GM19193 (cell line): ENCODE data around the gene SGK1.

Source experiments
- POLR2A ChIP-seq: IDR thresholded peaks from 4 replicates; pipeline ENCODE4 v1.6.1; 2011; ENCODE audit not compliant: insufficient read depth, insufficient read length; ENCODE audit errors: extremely low read depth

SGK1 gene

DNA sequence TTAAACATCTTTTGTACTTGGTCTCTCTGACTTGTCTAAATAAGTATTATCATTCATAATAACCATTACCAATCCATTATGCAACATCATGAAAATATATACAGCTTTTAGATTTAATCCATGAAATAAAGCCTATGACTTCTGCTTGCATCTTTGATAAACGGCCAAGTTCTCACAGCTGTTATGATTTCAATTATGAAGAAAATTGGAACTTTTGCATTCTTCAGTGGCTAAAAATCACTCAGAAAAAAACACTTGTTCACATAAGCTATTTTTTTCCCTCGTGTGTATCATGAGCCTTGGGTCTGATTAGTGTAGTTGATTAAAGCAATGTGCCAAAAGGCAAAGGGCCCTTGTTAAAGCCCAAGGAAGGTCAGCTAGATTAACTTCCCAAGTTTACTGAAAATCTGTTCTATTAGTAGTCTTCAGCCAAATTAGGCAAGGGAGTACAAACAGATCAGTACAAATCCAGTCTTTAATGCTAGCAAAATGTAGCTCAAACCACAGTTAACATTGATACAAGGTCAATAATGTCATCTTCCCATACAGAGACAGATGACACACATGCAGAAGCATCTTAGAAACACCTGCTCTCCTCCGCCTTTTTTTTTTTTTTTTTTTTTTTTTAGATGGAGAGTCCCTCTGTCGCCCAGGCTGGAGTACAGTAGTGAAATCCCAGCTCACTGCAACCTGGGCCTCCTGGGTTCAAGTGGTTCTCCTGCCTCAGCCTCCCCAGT, 69.9 kb downstream of the SGK1 start:
- no peak for TF ChIP-seq POLR2A

DNA sequence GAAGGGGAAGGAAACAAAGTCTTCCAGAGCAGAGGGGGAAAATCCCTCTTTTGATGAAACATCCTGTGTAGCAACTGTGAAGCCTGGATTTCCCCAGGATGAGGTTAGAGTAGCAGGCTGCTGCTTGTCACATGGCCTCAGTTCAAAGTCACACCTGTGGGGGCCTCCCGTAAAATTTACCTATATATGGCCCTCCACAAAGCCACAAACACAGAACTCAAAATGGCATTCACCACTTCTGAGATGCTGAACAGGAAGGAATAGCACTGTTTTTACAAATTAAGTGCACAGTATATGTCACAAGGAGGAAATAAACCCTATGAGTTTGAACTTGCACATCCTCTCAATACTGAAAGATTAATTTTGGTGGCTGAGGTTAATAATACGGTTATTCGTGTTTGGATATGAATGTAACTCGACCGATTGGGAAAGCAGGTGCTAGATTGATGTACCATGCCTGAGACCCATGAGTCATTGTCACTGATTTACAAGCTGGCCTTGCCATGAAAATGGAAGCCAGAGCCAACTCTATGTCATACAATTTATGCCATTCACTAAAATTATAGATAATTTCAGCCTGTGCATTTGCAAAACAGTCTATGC, 70.6 kb downstream of the SGK1 start:
- TF ChIP-seq POLR2A = no peak

DNA sequence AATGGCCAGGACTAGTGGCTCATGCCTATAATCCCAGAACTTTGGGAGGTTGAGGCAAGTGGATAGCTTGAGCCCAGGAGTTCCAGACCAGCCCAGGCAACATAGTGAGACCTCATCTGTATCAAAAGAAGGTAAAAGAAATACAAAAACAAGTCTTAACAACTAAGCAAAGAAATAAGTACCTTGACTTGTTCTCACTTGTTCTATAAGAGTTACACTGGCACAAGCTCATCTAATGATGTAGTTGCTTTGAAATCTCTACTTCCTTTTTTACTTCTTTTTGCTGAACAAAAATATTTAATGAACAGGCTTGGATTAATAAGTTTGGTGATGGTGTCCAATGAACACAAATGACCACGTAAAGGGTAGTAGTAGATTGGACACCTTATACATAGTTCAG, 72.2 kb downstream of the SGK1 start:
- no peak for TF ChIP-seq POLR2A

DNA sequence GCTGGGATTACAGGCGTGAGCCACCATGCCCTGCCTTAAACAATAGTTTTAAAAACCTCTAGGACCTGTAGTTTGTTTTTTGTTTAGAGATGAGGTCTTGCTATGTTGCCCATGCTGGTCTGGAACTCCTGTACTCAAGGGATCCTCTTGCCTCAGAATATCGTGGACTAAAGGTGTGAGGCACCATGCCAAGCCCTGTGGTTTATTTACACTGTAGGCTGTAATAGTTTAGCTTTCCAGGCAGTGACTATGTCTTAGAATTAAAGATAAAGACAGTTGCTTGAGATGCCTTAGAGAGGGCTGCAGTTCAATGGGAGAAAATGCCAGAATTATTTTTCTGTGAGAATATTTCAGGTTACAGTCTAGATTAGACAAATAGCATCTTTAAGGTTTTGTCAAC, 72.9 kb downstream of the SGK1 start:
- TF ChIP-seq POLR2A = no peak

DNA sequence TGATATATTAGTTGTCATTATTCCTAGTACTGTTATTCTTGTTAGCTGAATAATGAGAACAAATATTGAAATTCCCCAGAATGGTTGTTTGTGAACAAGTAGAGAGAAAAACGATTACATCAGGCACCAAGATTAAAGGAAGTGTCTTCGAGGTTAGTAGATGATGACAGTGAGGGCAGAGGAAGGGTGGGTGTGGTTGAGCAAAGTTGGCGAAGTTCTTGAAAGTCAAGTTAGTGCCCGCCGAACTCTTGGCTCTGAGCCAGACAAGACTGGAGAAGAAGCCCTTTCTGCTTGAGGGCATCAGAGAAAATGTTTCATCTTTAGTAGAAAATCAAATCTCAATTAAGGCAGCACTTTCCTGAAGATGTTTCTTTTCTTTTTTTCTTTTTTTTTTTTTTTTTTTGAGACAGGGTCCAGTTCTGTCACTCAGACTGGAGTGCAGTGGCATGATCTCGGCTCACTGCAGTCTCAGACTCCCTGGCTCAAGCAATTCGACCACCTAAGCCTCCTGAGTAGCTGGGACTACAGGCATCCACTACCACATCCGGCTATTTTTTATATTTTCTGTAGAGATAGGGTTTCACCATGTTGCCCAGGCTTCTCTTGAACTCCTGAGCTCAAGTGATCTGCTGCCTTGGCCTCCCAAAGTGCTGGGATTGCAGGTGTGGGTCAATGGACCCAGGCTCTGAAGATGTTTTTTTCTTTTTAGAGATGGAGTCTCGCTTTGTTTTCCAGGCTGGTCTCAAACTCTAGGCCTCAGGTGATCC, 77.1 kb downstream of the SGK1 start:
- TF ChIP-seq POLR2A = no peak

DNA sequence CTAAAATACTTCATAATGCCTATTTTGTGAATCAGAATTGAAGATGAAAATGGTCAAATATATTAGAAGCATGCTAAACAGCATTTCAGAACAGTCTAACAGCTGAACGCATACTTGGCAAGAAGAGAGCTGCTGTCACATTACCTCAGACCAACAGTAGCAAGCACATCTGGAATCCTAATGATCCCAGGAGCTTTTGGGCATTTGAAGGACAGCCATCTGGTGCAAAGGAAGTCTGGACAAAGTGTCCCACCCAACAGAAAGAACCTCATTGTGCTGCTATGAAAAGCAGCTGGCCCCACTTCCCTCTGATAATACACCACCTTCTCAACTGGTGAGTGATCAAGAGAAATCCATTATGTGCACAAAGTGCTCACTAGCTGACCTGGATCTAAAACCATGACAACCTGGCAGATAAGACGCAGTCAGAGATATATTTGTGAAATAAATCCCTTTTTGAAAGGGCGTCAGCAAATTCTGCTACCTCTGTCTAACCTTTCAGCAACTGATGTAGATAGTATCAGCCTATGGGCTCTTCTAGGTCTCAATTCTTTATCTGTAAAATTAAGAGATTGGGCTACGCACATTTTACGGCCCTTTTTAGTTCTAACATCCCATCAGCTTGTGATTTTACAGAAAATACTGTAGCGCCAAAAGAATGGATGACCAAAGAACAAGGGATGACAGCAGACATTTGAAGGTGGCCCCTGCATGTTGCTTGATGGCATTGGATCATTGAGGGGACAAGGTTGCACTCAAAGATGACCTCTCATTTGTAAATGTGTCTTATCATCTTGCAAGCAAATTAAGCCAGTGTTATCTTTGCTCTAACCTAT, 78.7 kb downstream of the SGK1 start:
- TF ChIP-seq POLR2A = no peak

DNA sequence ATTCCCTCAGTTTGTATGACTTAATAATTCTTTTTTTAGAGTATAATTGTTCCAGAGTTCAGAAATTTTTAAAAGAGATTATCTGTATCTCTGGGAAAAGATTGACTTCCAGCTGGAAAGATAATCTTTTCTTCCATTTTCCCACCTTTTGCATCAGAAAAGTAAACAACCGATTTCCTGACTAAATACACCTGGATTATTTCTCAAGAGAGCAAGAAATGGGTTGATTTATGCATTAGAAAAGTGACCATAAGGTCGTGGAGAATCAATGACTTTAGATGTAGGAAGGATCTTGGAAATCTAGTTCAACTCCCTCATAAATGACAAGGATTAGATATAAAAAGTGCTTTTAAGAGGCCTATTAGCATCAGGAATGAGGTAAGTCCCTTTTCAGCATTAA, 79.9 kb downstream of the SGK1 start:
- TF ChIP-seq POLR2A = no peak

DNA sequence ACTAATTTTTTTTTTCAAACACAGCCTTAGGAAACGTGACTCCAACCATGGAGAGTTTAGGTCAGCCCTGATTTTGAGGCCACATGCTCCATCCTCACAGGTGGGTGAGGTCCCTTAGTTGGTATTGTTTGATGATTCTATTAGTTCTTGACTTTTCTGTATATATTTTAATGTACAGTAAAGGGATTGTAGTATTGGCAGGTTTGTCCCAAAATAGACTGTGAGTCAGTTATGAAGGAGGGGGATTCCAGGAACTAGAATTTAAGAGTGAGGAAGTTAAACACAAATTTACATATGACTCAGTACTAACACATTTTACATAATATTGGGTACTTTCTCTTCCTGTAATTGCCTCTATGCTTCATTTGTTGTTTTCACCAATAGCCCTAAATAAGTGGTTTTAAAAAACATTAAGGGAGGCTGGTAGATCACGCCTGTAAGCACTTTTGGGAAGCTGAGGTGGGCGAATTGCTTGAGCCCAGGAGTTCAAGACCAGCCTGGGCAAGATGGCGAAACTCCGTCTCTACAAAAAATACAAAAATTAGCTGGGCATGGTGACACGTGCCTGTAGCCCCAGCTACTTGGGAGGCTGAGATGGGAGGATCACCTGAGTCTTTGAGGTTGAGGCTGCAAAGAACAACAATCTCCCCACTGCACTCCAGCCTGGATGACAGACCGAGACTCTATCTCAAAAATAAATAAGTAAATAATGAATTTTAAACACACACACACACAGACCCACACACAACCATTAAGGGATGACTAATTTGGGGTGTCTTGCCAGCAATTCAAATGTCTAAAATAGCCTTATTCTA, 81.8 kb downstream of the SGK1 start:
- TF ChIP-seq POLR2A = no peak

DNA sequence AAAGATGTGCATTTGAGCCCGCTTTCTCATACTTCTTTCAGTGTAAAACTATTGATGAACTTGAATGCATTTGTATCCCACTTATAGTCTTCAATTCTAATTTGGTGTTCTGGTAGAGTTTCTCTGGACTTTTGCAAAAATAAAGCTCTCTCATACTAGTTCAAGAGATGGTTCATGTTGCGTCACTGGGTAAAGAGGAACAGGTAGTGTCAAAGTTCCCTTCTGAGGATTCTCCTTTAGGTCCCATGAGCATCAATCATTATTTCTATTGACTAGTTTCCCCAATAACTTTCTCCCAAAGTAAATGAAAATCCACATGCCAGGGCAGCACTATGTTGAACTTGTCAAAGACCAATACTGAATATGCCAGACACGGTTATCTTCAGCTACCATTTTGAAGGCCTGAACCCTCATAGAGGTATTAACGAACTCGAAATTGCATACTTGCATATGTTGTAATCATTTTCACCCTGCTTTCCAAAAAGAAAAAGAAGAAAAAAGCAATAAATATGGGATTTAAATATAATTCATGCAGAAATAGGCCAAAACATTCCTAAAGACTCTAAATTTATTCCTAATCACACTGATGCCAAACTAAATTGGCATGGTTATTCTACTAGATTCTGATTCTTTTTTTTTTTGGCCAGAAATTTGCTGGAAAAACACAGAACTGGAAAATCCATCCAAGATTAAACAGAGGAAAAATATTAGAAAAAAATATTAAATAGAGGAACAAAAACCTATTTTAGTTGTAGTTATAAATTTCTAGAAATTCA, 84.5 kb downstream of the SGK1 start:
- TF ChIP-seq POLR2A = no peak

DNA sequence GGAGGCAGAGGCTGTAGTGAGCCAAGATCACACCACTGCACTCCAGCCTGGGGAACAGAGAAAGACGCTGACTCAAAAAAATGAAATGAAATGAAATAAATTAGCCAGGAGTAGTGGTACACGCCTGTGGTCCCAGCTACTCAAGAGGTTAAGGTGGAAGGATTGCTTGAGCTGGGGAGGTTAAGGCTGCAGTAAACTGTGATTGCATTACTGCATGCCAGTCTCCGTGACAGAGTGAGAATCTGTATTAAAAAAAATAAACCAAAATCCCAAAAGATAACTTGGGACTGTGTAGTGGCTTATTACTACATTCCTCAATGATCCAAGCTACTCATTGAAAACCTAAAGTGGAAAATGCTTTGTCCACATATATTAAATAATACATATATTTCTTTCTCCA, 87.0 kb downstream of the SGK1 start:
- no peak for TF ChIP-seq POLR2A

DNA sequence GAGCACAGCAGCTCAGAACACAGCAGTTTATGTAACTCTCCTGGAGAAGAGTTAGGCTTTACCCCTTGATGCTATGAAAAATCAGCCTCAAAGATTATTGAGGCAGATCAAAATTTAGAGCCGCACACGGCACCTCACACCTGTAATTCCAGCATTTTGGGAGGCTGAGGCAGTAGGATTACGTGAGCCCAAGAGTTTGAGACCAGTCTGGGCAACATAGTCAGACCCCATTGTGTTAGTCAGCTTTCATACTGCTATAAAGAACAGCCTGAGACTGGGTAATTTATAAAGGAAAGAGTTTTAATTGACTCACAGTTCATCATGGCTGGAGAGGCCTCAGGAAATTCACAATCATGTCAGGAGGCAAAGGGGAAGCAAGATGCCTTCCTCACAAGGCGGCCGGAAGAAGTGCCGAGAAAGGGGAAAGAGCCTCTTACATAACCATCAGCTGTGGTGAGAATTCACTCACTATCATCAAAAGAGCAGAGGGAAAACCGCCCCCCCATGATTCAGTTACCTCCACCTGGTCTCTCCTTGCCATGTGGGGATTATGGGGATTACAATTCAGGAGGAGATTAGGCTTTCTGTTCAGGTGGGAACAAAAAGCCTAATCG, 87.7 kb downstream of the SGK1 start:
- no peak for TF ChIP-seq POLR2A

DNA sequence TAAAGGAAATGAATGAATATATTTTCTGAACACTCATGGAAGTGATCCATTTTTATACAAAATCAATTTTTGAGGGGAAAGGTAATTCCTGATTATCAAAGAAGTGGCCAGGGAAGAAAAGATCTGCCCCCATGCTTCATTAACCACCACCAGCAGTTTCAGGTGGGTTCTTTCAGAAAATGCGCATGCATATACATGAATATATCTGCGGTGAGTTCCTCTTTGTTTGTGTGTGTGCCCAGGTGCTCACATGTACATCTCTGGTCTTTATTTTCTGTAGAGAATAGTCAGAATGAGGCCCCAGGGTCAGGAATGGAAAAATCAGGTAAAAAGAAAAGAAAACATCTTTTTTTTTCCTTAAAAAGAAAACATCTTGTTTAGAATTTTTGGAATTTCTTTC, 88.4 kb downstream of the SGK1 start:
- no peak for TF ChIP-seq POLR2A

DNA sequence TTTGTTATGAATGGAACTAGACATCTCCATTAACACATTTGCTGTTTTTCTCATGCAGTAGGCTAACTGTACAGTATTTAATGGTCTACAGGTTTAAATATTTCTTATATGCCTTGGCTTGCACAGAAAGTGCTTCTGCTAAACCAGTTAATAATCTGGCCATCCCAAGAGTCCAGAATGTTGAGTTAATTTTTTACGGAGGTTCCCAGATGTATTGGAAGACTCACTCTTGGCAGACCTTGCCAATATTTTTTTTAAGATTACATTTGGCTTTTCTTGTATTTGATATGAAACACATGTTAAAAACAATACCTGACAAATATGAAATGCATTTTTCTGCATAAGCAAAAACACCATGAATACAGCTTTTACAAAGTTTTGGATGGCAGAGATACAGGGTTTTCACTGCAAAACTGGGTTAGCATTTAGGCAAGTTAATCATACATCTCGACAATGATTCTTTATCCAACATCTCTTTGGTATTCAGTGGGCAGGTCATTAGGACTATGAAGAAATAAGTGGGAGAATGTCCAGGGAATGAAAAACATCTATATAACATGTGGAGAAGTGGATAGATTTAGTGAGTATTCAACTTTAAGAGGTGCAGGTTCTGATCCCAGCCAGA, 94.0 kb downstream of the SGK1 start:
- no peak for TF ChIP-seq POLR2A
